Endothelial cell of umbilical vein (primary cell): Measurements from ENCODE around the gene SPRN. TPM values are rescaled to one million over a fixed set of nuclear protein-coding genes. Genes with fewer than 3 reads are reported as not detected.
A peak's percentile ranks its signal among the peaks of the same experiment; 100 is the strongest.

Experiments used
- BruUV-seq: library from RNA; stranded (reverse); fragments of 400-500 nt; replicated peaks from 2 replicates; lab custom pipeline; 2021; lab: Mats Ljungman, UMichigan
- CTCF ChIA-PET: fragments of 300-600, 350-600 bp; sonication (Branson Sonifier 250); formaldehyde crosslinking; loops from one replicate; lab custom pipeline; 2021; ENCODE audit warnings: antibody characterized with exemption, inconsistent platforms; lab: Charles Lee
- POLR2A ChIA-PET: fragments of 300-600, 350-600 bp; sonication (Branson Sonifier 250); formaldehyde crosslinking; loops from one replicate; lab custom pipeline; 2021; ENCODE audit warnings: antibody characterized with exemption, inconsistent platforms; lab: Charles Lee
- DNase-seq: peaks from one replicate; pipeline ENCODE4 v3.0.0-alpha.2; 2011; ENCODE audit warnings: low read depth, low spot score
- FAIRE-seq: peaks from 2 replicates; lab custom pipeline; 2011; peaks lifted over from hg19 to GRCh38; lab: Jason Lieb, UNC
- H2AFZ ChIP-seq: 2 replicates; pipeline ENCODE4 v1.6.0; 2012; ENCODE audit warnings: low read depth, low read length, control low read depth, inconsistent platforms
- H3K27ac ChIP-seq: 2 replicates; pipeline ENCODE4 v1.5.1; 2011; ENCODE audit warnings: low read depth, mild to moderate bottlenecking, control low read depth, low read length, moderate library complexity; ENCODE audit not compliant: insufficient read depth
- H3K27me3 ChIP-seq, 2 experiments: 2 replicates each; pipeline versions ENCODE4 v1.6.0 to v1.6.1; 2011; ENCODE audit warnings: low read length in 2 of 2, mixed read lengths in 1 of 2; ENCODE audit not compliant: control insufficient read depth in 2 of 2, insufficient read depth in 2 of 2
- H3K36me3 ChIP-seq, 2 experiments: 2 replicates in 1 of 2; 3 replicates in 1 of 2; pipeline ENCODE4 v1.5.1; 2011; ENCODE audit warnings: low read length in 2 of 2, mild to moderate bottlenecking in 1 of 2, moderate library complexity in 1 of 2; ENCODE audit not compliant: control insufficient read depth in 2 of 2, insufficient read depth in 2 of 2; ENCODE audit errors: extremely low read depth in 1 of 2
- H3K4me1 ChIP-seq: 3 replicates; pipeline ENCODE4 v1.5.1; 2011; ENCODE audit warnings: mild to moderate bottlenecking, low read length; ENCODE audit not compliant: control insufficient read depth, insufficient read depth; ENCODE audit errors: extremely low read depth
- H3K4me2 ChIP-seq: 2 replicates; pipeline ENCODE4 v1.6.1; 2011; ENCODE audit warnings: low read length, control low read depth, mixed read lengths; ENCODE audit not compliant: insufficient read depth
- H3K4me3 ChIP-seq, 3 experiments: fragments of 200-600 bp in 1 of 3; sonication (generic), shearing (Covaris generic) in 1 of 3; replicated peaks in 1 of 3; 2 replicates each; pipeline ENCODE4 v1.5.1; 2011 to 2016; ENCODE audit warnings: control low read depth in 3 of 3, low read length in 3 of 3, mild to moderate bottlenecking in 2 of 3, inconsistent platforms in 1 of 3, low read depth in 1 of 3, moderate library complexity in 1 of 3; ENCODE audit not compliant: insufficient read depth in 1 of 3
- H3K79me2 ChIP-seq: 2 replicates; pipeline ENCODE4 v1.6.0; 2012; ENCODE audit warnings: low read length, inconsistent platforms; ENCODE audit not compliant: control insufficient read depth, insufficient read depth
- H3K9ac ChIP-seq: replicated peaks from 2 replicates; pipeline ENCODE3; 2011; ENCODE audit warnings: low read length, control low read depth; ENCODE audit not compliant: insufficient read depth; ENCODE audit errors: extremely low read depth
- H3K9me1 ChIP-seq: replicated peaks from 3 replicates; pipeline ENCODE4 v1.6.0; 2011; ENCODE audit warnings: mild to moderate bottlenecking, low read length; ENCODE audit not compliant: control insufficient read depth, insufficient read depth; ENCODE audit errors: extremely low read depth
- H3K9me3 ChIP-seq: replicated peaks from 2 replicates; pipeline ENCODE4 v1.5.1; 2012; ENCODE audit warnings: low read length, inconsistent platforms; ENCODE audit not compliant: control insufficient read depth, insufficient read depth
- H4K20me1 ChIP-seq: replicated peaks from 2 replicates; pipeline ENCODE3; 2011; ENCODE audit warnings: mild to moderate bottlenecking, low read length; ENCODE audit not compliant: control insufficient read depth, insufficient read depth; ENCODE audit errors: extremely low read depth
- CTCF ChIP-seq, 2 donors: IDR thresholded peaks; 1 replicate in 1 of 2; 2 replicates in 1 of 2; pipeline ENCODE4 v1.5.1; 2011; ENCODE audit warnings: low read length in 2 of 2, mild to moderate bottlenecking in 2 of 2, moderate library complexity in 2 of 2, control low read depth in 1 of 2, inconsistent platforms in 1 of 2, low read depth in 1 of 2; ENCODE audit not compliant: insufficient read depth in 1 of 2; ENCODE audit errors: extremely low read depth in 1 of 2
- EZH2 ChIP-seq: IDR thresholded peaks from 2 replicates; pipeline ENCODE4 v1.6.1; 2012; ENCODE audit warnings: borderline replicate concordance, low read depth, mild to moderate bottlenecking, moderate library complexity, low read length, inconsistent platforms; ENCODE audit not compliant: severe bottlenecking
- FOS ChIP-seq: IDR thresholded peaks from 2 replicates; pipeline ENCODE4 v1.6.1; 2011; ENCODE audit warnings: mild to moderate bottlenecking, low read length, moderate library complexity, borderline replicate concordance; ENCODE audit not compliant: insufficient read depth
- GATA2 ChIP-seq: IDR thresholded peaks from 2 replicates; pipeline ENCODE4 v1.7.0; 2011; ENCODE audit warnings: low read depth, mild to moderate bottlenecking, moderate library complexity, mixed read lengths, low read length; ENCODE audit not compliant: insufficient read length, insufficient read depth
- JUN ChIP-seq: IDR thresholded peaks from 2 replicates; pipeline ENCODE4 v1.6.1; 2011; ENCODE audit warnings: borderline replicate concordance, low read depth; ENCODE audit not compliant: insufficient read length, insufficient read depth
- MAX ChIP-seq: IDR thresholded peaks from 2 replicates; pipeline ENCODE4 v1.6.1; 2011; ENCODE audit not compliant: insufficient read depth, insufficient read length
- POLR2A ChIP-seq: IDR thresholded peaks from 2 replicates; pipeline ENCODE4 v1.6.1; 2012; ENCODE audit warnings: low read depth, mild to moderate bottlenecking, control low read depth, low read length
- POLR2AphosphoS5 ChIP-seq: IDR thresholded peaks from 2 replicates; pipeline ENCODE4 v1.6.1; 2012; ENCODE audit warnings: low read depth, mild to moderate bottlenecking, control low read depth, low read length, moderate library complexity; ENCODE audit not compliant: insufficient read depth
- dilution Hi-C: fragments of 300-500 bp; cut with MboI; formaldehyde crosslinking; loops from one replicate; pipeline ENCODE4 v1.15.0; 2019; ENCODE audit warnings: low sequenced_read_pairs; ENCODE audit not compliant: extremely low pct_ligation_motif_present
- intact Hi-C: fragments of 100-400 bp; cut with micrococcal nuclease; formaldehyde crosslinking; loops from one replicate; pipeline ENCODE4 v1.10.0; 2022
- polyA plus RNA-seq, 4 experiments: library from polyadenylated mRNA; depleted of rRNA in 3 of 4; stranded (reverse) in 3 of 4; unstranded in 1 of 4; fragments of >200 nt; gene quantifications; 2 replicates each; pipeline versions ENCODE4 v1.2.1 to v1.2.3, GENCODE V29; 2011 to 2012; ENCODE audit warnings: missing spikeins in 1 of 4
- total RNA-seq: library from RNA; stranded (reverse); gene quantifications from 2 replicates; pipeline ENCODE4 v1.2.3, GENCODE V29; 2021

The SPRN gene
- total and polyA plus RNA-seq, 2 donors (not counting 3 experiments of a cell fraction or from before 2014, with no cell fraction given): 0.13 TPM; not detected in 1

GRCh38 chr10:133394801-133395221, 29.6 kb downstream of the SPRN start:
- Histone ChIP-seq H3K27ac (peak overlapping the region; percentile 12), H3K4me1 (peaks cover 9% of the 10 kb centered on the region), H2AFZ (no peak overlapping the region), H3K4me2 (peak overlapping the region; percentile 69), H3K36me3 (peaks cover 6 to 11% of the 10 kb centered on the region in 2 experiments), H4K20me1 (no peaks in the 10 kb centered on the region), H3K9me3 (no peaks in the 10 kb centered on the region), H3K27me3 (no peaks in the 10 kb centered on the region), H3K9ac (peak overlapping the region; percentile 76), H3K79me2 (peaks cover 31% of the 10 kb centered on the region), H3K4me3 (peak overlapping the region; percentile 46 to 83 (median 69)), H3K9me1 (no peaks in the 10 kb centered on the region)
- ChIA-PET POLR2A (no interaction called here), CTCF (no interaction called here)
- FAIRE-seq: no peak
- dilution Hi-C loops: no loop called here
- TSS peak; percentile 55 for BruUV-seq
- intact Hi-C loops: loop anchor here (1.0 to 5.0 kb wide), 4 partner anchors 17 to 88 kb away; partner anchors contain the start of genes ECHS1, TUBGCP2 and ZNF511
- no peak for TF ChIP-seq GATA2
- no peak for TF ChIP-seq POLR2AphosphoS5
- TF ChIP-seq EZH2: no peak
- no peak for TF ChIP-seq JUN
- DNase-seq: no peak

- H3K9me3 ChIP-seq: no peaks in the 10 kb centered on the region
- no peaks in the 10 kb centered on the region for H3K9me1 ChIP-seq
- ChIA-PET POLR2A (no interaction called here), CTCF (no interaction called here)
- H3K27ac ChIP-seq: peak within 1 kb of the TSS; percentile 12
- no peaks in the 10 kb centered on the region for H4K20me1 ChIP-seq
- H3K79me2 ChIP-seq: peaks cover 31% of the 10 kb centered on the region
- H2AFZ ChIP-seq: peak within 1 kb of the TSS; percentile 78
- TF ChIP-seq MAX: peak; percentile 51
- peak in 1 of 2 donors; percentile 9 for TF ChIP-seq CTCF (IDR thresholded peaks at IDR 0.05; ENCODE audit: extremely low read depth in 1 of 2, insufficient read depth in 1 of 2, low read depth in 1 of 2, low read length in 2 of 2)
- TF ChIP-seq FOS: no peak
- TF ChIP-seq POLR2A: peak; percentile 84
- TF ChIP-seq POLR2AphosphoS5: peak; percentile 96
- FAIRE-seq (peak; percentile 87), DNase-seq (peak; percentile 90)
- no peaks in the 10 kb centered on the region for H3K27me3 ChIP-seq
- peaks cover 9% of the 10 kb centered on the region for H3K4me1 ChIP-seq
- BruUV-seq: no TSS peak
- peak within 1 kb of the TSS; percentile 46 to 83 (median 69) for H3K4me3 ChIP-seq
- H3K4me2 ChIP-seq: peak within 1 kb of the TSS; percentile 73
- intact Hi-C loops: loop anchor here (1.0 to 5.0 kb wide), 4 partner anchors 16 to 87 kb away; partner anchors contain the start of genes ECHS1, TUBGCP2 and ZNF511
- peak within 1 kb of the TSS; percentile 76 for H3K9ac ChIP-seq
- H3K36me3 ChIP-seq: peaks cover 6 to 7% of the 10 kb centered on the region in 2 experiments
- dilution Hi-C loops: no loop called here
These were observed 30.3 kb downstream of the SPRN start, which contains the start of gene MTG1 for GRCh38 chr10:133394064-133394663. Gene MTG1 (plus strand): TSS chr10:133394157. CDS start chr10:133394221, 64 bp downstream.
